GM12874 (cell line): ENCODE results near the gene CST3.

Experiments
- CTCF ChIP-seq: IDR thresholded peaks from 2 replicates; pipeline ENCODE4 v1.5.1; 2011; ENCODE audit warnings: low read depth, mild to moderate bottlenecking, control low read depth, low read length, moderate library complexity; ENCODE audit not compliant: insufficient read depth

Gene CST3

GRCh38 chr20:23653400-23653938 is 15.7 kb upstream of the CST3 start:
- no peak for TF ChIP-seq CTCF

- no peak for TF ChIP-seq CTCF
These were observed 15.2 kb upstream of the CST3 start for GRCh38 chr20:23652926-23653325.

GRCh38 chr20:23652371-23652770 is 14.6 kb upstream of the CST3 start:
- no peak for TF ChIP-seq CTCF

- no peak for TF ChIP-seq CTCF
These were observed 13.4 kb upstream of the CST3 start for GRCh38 chr20:23651117-23651516.

- no peak for TF ChIP-seq CTCF
These were observed 12.2 kb upstream of the CST3 start for GRCh38 chr20:23649830-23650417.

GRCh38 chr20:23649242-23649641 is 11.5 kb upstream of the CST3 start:
- TF ChIP-seq CTCF, result no peak

- no peak for TF ChIP-seq CTCF
These were observed 9.6 kb upstream of the CST3 start for GRCh38 chr20:23647346-23647745.
